Chondrocyte (in vitro differentiated cells): Measurements from ENCODE around the gene CASK. TPM values are rescaled to one million over a fixed set of nuclear protein-coding genes. Genes with fewer than 3 reads are reported as not detected.

ENCODE experiments used
- DNase-seq: peaks from one replicate; pipeline ENCODE4 v3.0.0; 2021; ENCODE audit warnings: mixed read lengths, low spot score
- H3K27ac Mint-ChIP-seq: one replicate; pipeline ENCODE4 v1.8.0; 2021; ENCODE audit warnings: mild to moderate bottlenecking, moderate library complexity, mixed read lengths; ENCODE audit not compliant: unreplicated experiment
- H3K27me3 Mint-ChIP-seq: 2 replicates; pipeline ENCODE4 v1.8.0; 2021; ENCODE audit warnings: low read depth, mixed read lengths
- H3K36me3 Mint-ChIP-seq: 2 replicates; pipeline ENCODE4 v1.8.0; 2021; ENCODE audit warnings: low read depth, mixed read lengths
- H3K4me1 Mint-ChIP-seq: 2 replicates; pipeline ENCODE4 v1.8.0; 2021; ENCODE audit warnings: low read depth, mild to moderate bottlenecking, mixed read lengths
- H3K4me3 Mint-ChIP-seq: one replicate; pipeline ENCODE4 v1.8.0; 2021; ENCODE audit warnings: mild to moderate bottlenecking, moderate library complexity, mixed read lengths; ENCODE audit not compliant: unreplicated experiment
- H3K9me3 Mint-ChIP-seq: 2 replicates; pipeline ENCODE4 v1.8.0; 2021; ENCODE audit warnings: low read depth, mixed read lengths
- CTCF ChIP-seq: fragments of 200-600 bp; sonication (generic); IDR thresholded peaks from 2 replicates; pipeline ENCODE4 v1.5.0; 2021; ENCODE audit warnings: antibody characterized with exemption, mild to moderate bottlenecking, moderate library complexity
- total RNA-seq: library from RNA; stranded (reverse); gene quantifications from 3 replicates; pipeline ENCODE4 v1.2.1, GENCODE V29; 2021

The CASK gene
- total RNA-seq, 1 donor from 2014 or later, result 44.9 TPM

DNA sequence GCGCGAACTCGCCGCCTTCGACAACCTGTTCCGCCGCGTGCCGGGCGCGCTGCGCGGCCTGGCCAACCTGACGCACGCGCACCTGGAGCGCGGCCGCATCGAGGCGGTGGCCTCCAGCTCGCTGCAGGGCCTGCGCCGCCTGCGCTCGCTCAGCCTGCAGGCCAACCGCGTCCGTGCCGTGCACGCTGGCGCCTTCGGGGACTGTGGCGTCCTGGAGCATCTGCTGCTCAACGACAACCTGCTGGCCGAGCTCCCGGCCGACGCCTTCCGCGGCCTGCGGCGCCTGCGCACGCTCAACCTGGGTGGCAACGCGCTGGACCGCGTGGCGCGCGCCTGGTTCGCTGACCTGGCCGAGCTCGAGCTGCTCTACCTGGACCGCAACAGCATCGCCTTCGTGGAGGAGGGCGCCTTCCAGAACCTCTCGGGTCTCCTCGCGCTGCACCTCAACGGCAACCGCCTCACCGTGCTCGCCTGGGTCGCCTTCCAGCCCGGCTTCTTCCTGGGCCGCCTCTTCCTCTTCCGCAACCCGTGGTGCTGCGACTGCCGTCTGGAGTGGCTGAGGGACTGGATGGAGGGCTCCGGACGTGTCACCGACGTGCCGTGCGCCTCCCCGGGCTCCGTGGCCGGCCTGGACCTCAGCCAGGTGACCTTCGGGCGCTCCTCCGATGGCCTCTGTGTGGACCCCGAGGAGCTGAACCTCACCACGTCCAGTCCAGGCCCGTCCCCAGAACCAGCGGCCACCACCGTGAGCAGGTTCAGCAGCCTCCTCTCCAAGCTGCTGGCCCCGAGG is 449.2 kb downstream of the CASK start:
- Mint-ChIP-seq H3K27ac (no peak overlapping the region), H3K36me3 (no peaks in the 10 kb centered on the region), H3K4me3 (no peak overlapping the region), H3K27me3 (no peaks in the 10 kb centered on the region), H3K4me1 (peaks cover 9% of the 10 kb centered on the region), H3K9me3 (no peaks in the 10 kb centered on the region)
- no peak for DNase-seq
- TF ChIP-seq CTCF, result no peak

GRCh38 chrX:41472231-41472815 is 451.0 kb downstream of the CASK start:
- Mint-ChIP-seq H3K27ac (no peak overlapping the region), H3K36me3 (no peaks in the 10 kb centered on the region), H3K4me3 (no peak overlapping the region), H3K4me1 (peaks cover 15% of the 10 kb centered on the region), H3K9me3 (no peaks in the 10 kb centered on the region), H3K27me3 (no peaks in the 10 kb centered on the region)
- DNase-seq, result no peak
- no peak for TF ChIP-seq CTCF

- no peaks in the 10 kb centered on the region for H3K9me3 Mint-ChIP-seq
Measured at GRCh38 chrX:41471786-41472185, 451.6 kb downstream of the CASK start.

GRCh38 chrX:41470706-41471105 is 452.6 kb downstream of the CASK start:
- Mint-ChIP-seq H3K4me1 (peaks cover 15% of the 10 kb centered on the region), H3K9me3 (no peaks in the 10 kb centered on the region)

More at GRCh38 chrX:41471786-41472185, 451.6 kb downstream of the CASK start:
- no peak for DNase-seq
- Mint-ChIP-seq H3K36me3 (no peaks in the 10 kb centered on the region), H3K4me1 (peaks cover 15% of the 10 kb centered on the region), H3K27ac (no peak overlapping the region), H3K4me3 (no peak overlapping the region), H3K27me3 (no peaks in the 10 kb centered on the region)
- TF ChIP-seq CTCF, result no peak

More at GRCh38 chrX:41470706-41471105, 452.6 kb downstream of the CASK start:
- no peak for DNase-seq
- Mint-ChIP-seq H3K27me3 (no peaks in the 10 kb centered on the region), H3K36me3 (no peaks in the 10 kb centered on the region), H3K4me3 (no peak overlapping the region), H3K27ac (no peak overlapping the region)
- no peak for TF ChIP-seq CTCF
